Articular chondrocyte of knee joint (primary cell): ENCODE measurements around the gene CABP2. TPM values are rescaled to one million over a fixed set of nuclear protein-coding genes. Genes with fewer than 3 reads are reported as not detected.

Experiments
- small RNA-seq: library from RNA; depleted of rRNA; stranded (forward); fragments of <200 nt; gene quantifications from one replicate; pipeline ENCODE3, GENCODE V24; 2012
- total RNA-seq: library from RNA; depleted of rRNA; stranded (reverse); fragments of >200 nt; gene quantifications from 2 replicates; pipeline ENCODE4 v1.2.3, GENCODE V29; 2012

The CABP2 gene
- not detected in 2 replicates for total RNA-seq

DNA sequence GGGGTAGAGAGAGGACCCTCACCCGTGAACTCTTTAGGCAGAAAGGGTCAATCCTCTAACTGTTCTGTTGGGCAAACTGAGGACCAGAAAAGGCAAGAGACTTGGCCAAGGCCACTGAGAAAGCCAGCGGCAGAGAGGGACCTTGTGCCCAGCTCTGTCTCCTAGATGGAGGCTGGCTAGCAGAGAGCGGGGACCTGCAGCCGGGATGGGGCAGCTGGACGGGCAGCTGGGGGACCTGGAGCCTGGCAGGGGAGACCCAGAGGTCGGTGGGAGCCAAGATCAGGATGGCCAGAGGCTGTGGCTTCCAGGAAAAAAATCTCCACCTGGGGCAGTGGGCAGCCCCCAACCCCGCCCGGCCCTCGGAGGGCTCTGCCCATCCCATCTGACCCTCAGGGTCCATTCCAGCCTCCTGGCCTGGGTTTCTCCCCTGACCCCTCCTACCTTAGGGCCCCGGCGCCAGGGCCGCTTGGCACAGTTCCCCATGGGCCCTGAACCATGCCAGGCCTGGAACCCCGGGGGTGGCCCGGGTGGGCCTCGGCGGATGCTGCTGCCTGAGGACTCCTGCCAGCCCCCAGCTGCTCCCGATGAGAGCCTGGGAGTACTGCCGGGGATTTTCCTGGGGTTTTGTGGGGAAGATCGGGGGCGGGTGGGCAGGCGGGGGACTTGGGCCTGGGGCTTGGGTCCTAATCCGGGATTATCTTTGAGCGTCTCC, at the start of gene CABP2:
Gene CABP2, minus strand, starts transcription at position 603 of the 712 bp plus-strand sequence. Its CDS starts 120 bp downstream, at position 483.

DNA sequence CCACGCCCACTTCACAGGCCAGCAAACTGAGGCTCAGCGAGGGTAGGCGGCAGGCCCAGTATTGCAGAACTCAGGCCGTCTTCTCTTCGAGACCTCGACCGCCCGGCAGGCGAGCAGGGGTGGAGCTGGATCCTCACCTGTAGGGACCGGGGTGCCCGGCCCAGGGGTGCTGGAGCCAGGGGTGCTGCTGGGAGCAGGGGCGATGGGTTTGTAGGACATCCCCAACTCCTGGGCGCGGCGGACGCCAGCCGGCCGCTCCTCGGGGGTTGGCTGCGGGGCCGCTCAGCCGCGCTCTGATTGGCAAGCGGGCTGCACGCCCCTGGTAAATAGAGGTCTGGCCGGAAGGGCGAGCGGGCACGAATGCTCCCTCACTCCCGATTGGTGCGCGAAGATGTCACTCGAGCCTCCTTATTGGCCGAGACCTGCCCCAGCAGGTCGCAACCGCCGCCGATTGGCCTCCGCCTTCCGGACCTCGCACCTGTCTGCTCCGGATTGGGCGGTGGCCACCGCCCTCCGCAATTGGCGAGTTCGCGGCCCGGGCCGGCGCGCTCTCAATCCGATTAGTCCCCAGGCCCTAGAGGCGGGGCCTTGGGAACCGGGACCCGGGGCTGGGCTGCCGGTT, 15.3 kb downstream of the CABP2 start, which contains the start of gene CDK2AP2:
Gene CDK2AP2, minus strand, starts transcription at position 299 of the 622 bp plus-strand sequence. Its CDS starts 80 bp downstream, at position 219.

DNA sequence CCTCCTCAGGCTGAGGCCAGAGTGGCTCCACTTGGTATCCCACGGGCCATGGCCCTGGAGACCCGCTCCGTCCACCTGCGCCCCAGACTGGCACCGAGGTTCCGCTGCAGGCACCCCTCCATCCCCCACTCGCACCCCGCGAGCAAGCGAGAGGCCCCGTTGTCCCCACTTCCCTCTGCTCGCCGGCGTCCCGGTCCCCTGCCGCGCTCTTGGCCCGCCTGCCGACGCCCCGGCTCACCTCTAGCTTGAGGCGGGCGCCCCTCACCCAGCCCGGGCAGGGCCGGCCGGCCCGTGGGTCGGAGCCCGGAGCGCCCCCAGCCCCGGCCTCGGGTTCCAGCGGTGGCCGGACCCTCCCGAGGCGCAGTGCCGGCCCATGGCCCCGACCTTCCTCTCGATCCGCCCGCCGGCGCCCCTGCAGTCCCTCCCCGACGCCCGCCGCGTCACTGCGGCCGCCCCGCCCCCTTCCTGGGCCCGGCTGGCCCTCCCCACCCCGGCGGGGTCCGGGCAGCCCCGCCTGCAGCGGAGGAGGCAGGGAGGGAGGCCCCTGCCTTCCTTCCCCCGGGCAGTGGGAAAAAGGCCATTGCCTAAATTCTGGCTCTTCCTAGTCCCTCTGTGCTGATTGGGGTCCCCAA, 18.2 kb downstream of the CABP2 start, which contains the start of gene PITPNM1:
Gene PITPNM1, minus strand, starts transcription at position 414 of the 632 bp plus-strand sequence. CDS start 1,183 bp downstream, outside the sequence.

DNA sequence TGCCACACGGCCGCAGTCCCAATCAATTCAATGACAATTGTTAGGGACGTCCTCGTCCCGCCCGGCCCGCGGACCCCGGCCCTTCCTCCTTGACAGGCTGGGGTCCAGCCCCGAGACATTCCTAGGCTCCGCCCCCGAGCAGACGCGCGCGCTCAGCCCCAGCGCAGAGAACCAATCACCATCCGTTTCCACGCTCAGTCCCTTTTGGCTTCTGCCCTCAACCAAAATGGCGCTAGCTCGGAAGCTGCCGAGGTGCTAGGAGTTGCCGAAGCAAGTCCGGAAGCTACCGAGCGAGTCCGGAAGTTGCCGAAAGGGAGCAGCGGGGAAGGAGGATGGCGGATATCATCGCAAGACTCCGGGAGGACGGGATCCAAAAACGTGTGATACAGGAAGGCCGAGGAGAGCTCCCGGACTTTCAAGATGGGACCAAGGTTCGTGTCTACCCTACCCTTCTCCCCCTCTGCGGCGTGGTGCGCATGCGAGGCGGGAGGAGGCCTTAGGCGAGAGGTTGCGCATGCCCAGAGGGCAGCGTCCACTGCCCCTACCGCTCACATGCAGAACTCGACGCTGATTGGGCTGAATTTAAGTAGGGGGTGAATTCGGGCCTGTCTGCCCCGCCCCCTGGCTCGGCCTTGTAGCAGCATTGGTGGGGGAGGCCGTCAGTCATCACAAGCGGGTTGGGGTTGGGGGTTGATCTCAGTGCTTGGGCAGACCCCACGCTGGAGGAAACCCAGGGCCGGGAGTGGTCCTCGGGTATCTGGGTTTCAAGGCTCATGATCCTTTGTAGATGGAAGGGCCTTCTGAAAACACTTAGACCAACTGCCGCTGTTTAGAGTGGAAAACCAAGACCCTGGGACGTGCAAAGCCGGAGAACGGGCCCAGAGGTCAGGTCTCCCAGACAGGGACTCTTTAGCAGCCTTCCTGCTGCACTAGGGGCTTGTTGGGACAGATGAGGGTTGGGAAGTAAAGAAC, 40.1 kb downstream of the CABP2 start, which contains the start of gene AIP:
Gene AIP, plus strand, starts transcription at position 200 of the 972 bp plus-strand sequence. Its CDS starts 133 bp downstream, at position 333.

Small RNAs within 50 kb of the gene (small RNA-seq; reads per million reads assigned to genes)
- gene MIR6752 = not detected

Other genes starting within 250 kb of the CABP2 start
- gene ANKRD13D, start 234.1 kb downstream of the CABP2 start, total RNA-seq = 18.8 and 23.9 TPM in 2 replicates
- 15.8 and 19.3 TPM in 2 replicates for gene SSH3, start 219.9 kb downstream of the CABP2 start, total RNA-seq
- 41.8 and 49.8 TPM in 2 replicates for gene POLD4, start 169.9 kb downstream of the CABP2 start, total RNA-seq
- gene CLCF1, start 149.8 kb downstream of the CABP2 start, total RNA-seq = 8.8 and 9.4 TPM in 2 replicates
- 5.5 and 6.4 TPM in 2 replicates for gene RAD9A, start 131.5 kb downstream of the CABP2 start, total RNA-seq
- gene PPP1CA, start 121.6 kb downstream of the CABP2 start, total RNA-seq = 131 and 138 TPM in 2 replicates
- gene TBC1D10C, start 119.4 kb downstream of the CABP2 start, total RNA-seq = not detected in 2 replicates
- 0.97 and 1.2 TPM in 2 replicates for gene CARNS1, start 107.8 kb downstream of the CABP2 start, total RNA-seq
- gene RPS6KB2, start 95.0 kb downstream of the CABP2 start, total RNA-seq = 33.2 and 35.3 TPM in 2 replicates
- gene PTPRCAP, start 85.8 kb downstream of the CABP2 start, total RNA-seq = 0.11 and 0.26 TPM in 2 replicates
- 59.1 and 86.2 TPM in 2 replicates for gene CORO1B, start 80.0 kb downstream of the CABP2 start, total RNA-seq
- gene GPR152, start 70.7 kb downstream of the CABP2 start, total RNA-seq = not detected in 2 replicates
- 0.11 TPM in 1 of 2 replicates, not detected in the other for gene CABP4, start 68.1 kb downstream of the CABP2 start, total RNA-seq
- 20.3 and 28.2 TPM in 2 replicates for gene TMEM134, start 54.2 kb downstream of the CABP2 start, total RNA-seq
- 35.5 and 38.2 TPM in 2 replicates for gene AIP, start 40.4 kb downstream of the CABP2 start, total RNA-seq
- 15.5 and 17.0 TPM in 2 replicates for gene PITPNM1, start 18.1 kb downstream of the CABP2 start, total RNA-seq
- 13.6 and 13.7 TPM in 2 replicates for gene CDK2AP2, start 15.3 kb downstream of the CABP2 start, total RNA-seq
- gene GSTP1, start 60.4 kb upstream of the CABP2 start, total RNA-seq = 444 and 488 TPM in 2 replicates
- 99.6 and 138 TPM in 2 replicates for gene NDUFV1, start 83.5 kb upstream of the CABP2 start, total RNA-seq
- 2.9 and 5.8 TPM in 2 replicates for gene NUDT8, start 106.5 kb upstream of the CABP2 start, total RNA-seq
- gene TBX10, start 116.3 kb upstream of the CABP2 start, total RNA-seq = not detected in 2 replicates
- not detected in 2 replicates for gene ACY3, start 127.3 kb upstream of the CABP2 start, total RNA-seq
- gene ALDH3B2, start 151.2 kb upstream of the CABP2 start, total RNA-seq = not detected in 2 replicates